HUES48 (cell line): Measurements from ENCODE around the gene IDH2.

Experiments
- H3K27ac ChIP-seq: one replicate; pipeline ENCODE4 v1.7.0; 2013; ENCODE audit warnings: low read depth, low read length, inconsistent platforms
- H3K27me3 ChIP-seq: 2 replicates; pipeline ENCODE4 v1.6.1; 2013; ENCODE audit warnings: mild to moderate bottlenecking, low read length; ENCODE audit not compliant: control insufficient read depth, insufficient read depth
- H3K36me3 ChIP-seq: 2 replicates; pipeline ENCODE4 v1.6.1; 2013; ENCODE audit warnings: low read length; ENCODE audit not compliant: control insufficient read depth, insufficient read depth
- H3K4me1 ChIP-seq: 2 replicates; pipeline ENCODE4 v1.6.1; 2013; ENCODE audit warnings: mild to moderate bottlenecking, low read length; ENCODE audit not compliant: control insufficient read depth, insufficient read depth
- H3K4me3 ChIP-seq: 2 replicates; pipeline ENCODE4 v1.5.1; 2013; ENCODE audit warnings: mild to moderate bottlenecking, low read depth, low read length
- H3K9ac ChIP-seq: 2 replicates; pipeline ENCODE4 v1.6.1; 2013; ENCODE audit warnings: mild to moderate bottlenecking, low read depth, low read length, moderate library complexity
- H3K9me3 ChIP-seq: 2 replicates; pipeline ENCODE4 v1.6.1; 2013; ENCODE audit warnings: low read length; ENCODE audit not compliant: control insufficient read depth, insufficient read depth

IDH2 gene

GRCh38 chr15:90060797-90061196 lies 41.5 kb downstream of the IDH2 start:
- H3K9ac ChIP-seq, result no peak overlapping the region
- H3K27ac ChIP-seq, result no peak overlapping the region
- H3K36me3 ChIP-seq, result no peaks in the 10 kb centered on the region
- H3K4me3 ChIP-seq, result no peak overlapping the region
- H3K9me3 ChIP-seq, result no peaks in the 10 kb centered on the region
- H3K4me1 ChIP-seq, result peaks cover 45% of the 10 kb centered on the region
- no peaks in the 10 kb centered on the region for H3K27me3 ChIP-seq

- H3K27ac ChIP-seq, result peak overlapping the region; percentile 93
- peaks cover 42% of the 10 kb centered on the region for H3K4me1 ChIP-seq
- H3K9ac ChIP-seq, result no peak overlapping the region
- H3K4me3 ChIP-seq, result no peak overlapping the region
- H3K36me3 ChIP-seq, result no peaks in the 10 kb centered on the region
- no peaks in the 10 kb centered on the region for H3K9me3 ChIP-seq
- no peaks in the 10 kb centered on the region for H3K27me3 ChIP-seq
These were observed 42.9 kb downstream of the IDH2 start for GRCh38 chr15:90059208-90059985.

GRCh38 chr15:90058775-90059174 lies 43.5 kb downstream of the IDH2 start:
- Histone ChIP-seq H3K4me1 (peaks cover 37% of the 10 kb centered on the region), H3K9ac (no peak overlapping the region), H3K27me3 (no peaks in the 10 kb centered on the region), H3K36me3 (no peaks in the 10 kb centered on the region), H3K4me3 (no peak overlapping the region), H3K27ac (peak overlapping the region; percentile 93), H3K9me3 (no peaks in the 10 kb centered on the region)

- H3K9me3 ChIP-seq, result no peaks in the 10 kb centered on the region
- no peak overlapping the region for H3K4me3 ChIP-seq
- no peak overlapping the region for H3K9ac ChIP-seq
- no peaks in the 10 kb centered on the region for H3K36me3 ChIP-seq
- no peak overlapping the region for H3K27ac ChIP-seq
- peaks cover 32% of the 10 kb centered on the region for H3K4me1 ChIP-seq
- H3K27me3 ChIP-seq, result no peaks in the 10 kb centered on the region
These were observed 44.0 kb downstream of the IDH2 start for GRCh38 chr15:90058308-90058707.

- peaks cover 16% of the 10 kb centered on the region for H3K4me1 ChIP-seq
- H3K4me3 ChIP-seq, result no peak overlapping the region
- no peaks in the 10 kb centered on the region for H3K36me3 ChIP-seq
- no peak overlapping the region for H3K27ac ChIP-seq
- H3K9me3 ChIP-seq, result no peaks in the 10 kb centered on the region
- H3K27me3 ChIP-seq, result no peaks in the 10 kb centered on the region
- no peak overlapping the region for H3K9ac ChIP-seq
These were observed 45.7 kb downstream of the IDH2 start for GRCh38 chr15:90056529-90056928.

- no peaks in the 10 kb centered on the region for H3K27me3 ChIP-seq
- no peak overlapping the region for H3K4me3 ChIP-seq
- H3K4me1 ChIP-seq, result peaks cover 11% of the 10 kb centered on the region
- H3K9ac ChIP-seq, result no peak overlapping the region
- H3K36me3 ChIP-seq, result no peaks in the 10 kb centered on the region
- no peak overlapping the region for H3K27ac ChIP-seq
- H3K9me3 ChIP-seq, result no peaks in the 10 kb centered on the region
These were observed 47.1 kb downstream of the IDH2 start for GRCh38 chr15:90055182-90055581.

GRCh38 chr15:90054618-90055097 lies 47.6 kb downstream of the IDH2 start:
- Histone ChIP-seq H3K27me3 (no peaks in the 10 kb centered on the region), H3K27ac (no peak overlapping the region), H3K4me3 (no peak overlapping the region), H3K4me1 (peaks cover 10% of the 10 kb centered on the region), H3K9me3 (no peaks in the 10 kb centered on the region), H3K36me3 (no peaks in the 10 kb centered on the region), H3K9ac (no peak overlapping the region)

GRCh38 chr15:90053685-90054466 lies 48.4 kb downstream of the IDH2 start:
- Histone ChIP-seq H3K9ac (no peak overlapping the region), H3K27me3 (no peaks in the 10 kb centered on the region), H3K9me3 (no peaks in the 10 kb centered on the region), H3K4me1 (peaks cover 2% of the 10 kb centered on the region; the same call in 1 of the 2 replicates), H3K4me3 (no peak overlapping the region), H3K36me3 (no peaks in the 10 kb centered on the region), H3K27ac (no peak overlapping the region)

- Histone ChIP-seq H3K9ac (no peak overlapping the region), H3K4me1 (no peaks in the 10 kb centered on the region), H3K36me3 (no peaks in the 10 kb centered on the region), H3K27ac (no peak overlapping the region), H3K4me3 (no peak overlapping the region), H3K27me3 (no peaks in the 10 kb centered on the region), H3K9me3 (no peaks in the 10 kb centered on the region)
These were observed 50.4 kb downstream of the IDH2 start for GRCh38 chr15:90051874-90052273.

- Histone ChIP-seq H3K27ac (no peak overlapping the region), H3K9ac (no peak overlapping the region), H3K27me3 (no peaks in the 10 kb centered on the region), H3K36me3 (no peaks in the 10 kb centered on the region), H3K4me3 (no peak overlapping the region), H3K9me3 (no peaks in the 10 kb centered on the region), H3K4me1 (no peaks in the 10 kb centered on the region)
These were observed 52.3 kb downstream of the IDH2 start for GRCh38 chr15:90049666-90050604.
